WTC11 (cell line): ENCODE measurements around the gene CD46.

Experiments
- RELA ChIP-seq: sonication (generic); formaldehyde crosslinking; IDR thresholded peaks from 2 replicates; pipeline ENCODE4 v1.8.1; 2022; ENCODE audit warnings: missing genetic modification reagents, mild to moderate bottlenecking, borderline replicate concordance
- TF ChIP-seq, protein P1 (sequence below): fragments of 200-600 bp; IDR thresholded peaks from 2 replicates; pipeline ENCODE4 v1.8.0; 2022; ENCODE audit warnings: antibody characterized with exemption

- TF ChIP-seq, protein P1, sequence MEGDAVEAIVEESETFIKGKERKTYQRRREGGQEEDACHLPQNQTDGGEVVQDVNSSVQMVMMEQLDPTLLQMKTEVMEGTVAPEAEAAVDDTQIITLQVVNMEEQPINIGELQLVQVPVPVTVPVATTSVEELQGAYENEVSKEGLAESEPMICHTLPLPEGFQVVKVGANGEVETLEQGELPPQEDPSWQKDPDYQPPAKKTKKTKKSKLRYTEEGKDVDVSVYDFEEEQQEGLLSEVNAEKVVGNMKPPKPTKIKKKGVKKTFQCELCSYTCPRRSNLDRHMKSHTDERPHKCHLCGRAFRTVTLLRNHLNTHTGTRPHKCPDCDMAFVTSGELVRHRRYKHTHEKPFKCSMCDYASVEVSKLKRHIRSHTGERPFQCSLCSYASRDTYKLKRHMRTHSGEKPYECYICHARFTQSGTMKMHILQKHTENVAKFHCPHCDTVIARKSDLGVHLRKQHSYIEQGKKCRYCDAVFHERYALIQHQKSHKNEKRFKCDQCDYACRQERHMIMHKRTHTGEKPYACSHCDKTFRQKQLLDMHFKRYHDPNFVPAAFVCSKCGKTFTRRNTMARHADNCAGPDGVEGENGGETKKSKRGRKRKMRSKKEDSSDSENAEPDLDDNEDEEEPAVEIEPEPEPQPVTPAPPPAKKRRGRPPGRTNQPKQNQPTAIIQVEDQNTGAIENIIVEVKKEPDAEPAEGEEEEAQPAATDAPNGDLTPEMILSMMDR = no peak
- TF ChIP-seq RELA (CRISPR knock-in tag) = no peak
Observed at GRCh38 chr1:207838156-207839082, 86.6 kb downstream of the CD46 start.
